Measurements from ENCODE around the gene ANKS3.

- no peak for TF ChIP-seq CTCF (IDR thresholded peaks at IDR 0.05)
- no peak for TF ChIP-seq EP300 (IDR thresholded peaks at IDR 0.05)
Observed at GRCh38 chr16:4676831-4677230, 57.2 kb downstream of the ANKS3 start.
